ENCODE measurements around the gene KRT85. TPM values are rescaled to one million over a fixed set of nuclear protein-coding genes. Genes with fewer than 3 reads are reported as not detected.
"Not testable (repeated sequence)": the region's sequence is repeated elsewhere in the genome, so short reads cannot be mapped to it uniquely, and the experiment has no call there.

The KRT85 gene
- total RNA-seq, 2 donors from 2014 or later: not detected

DNA sequence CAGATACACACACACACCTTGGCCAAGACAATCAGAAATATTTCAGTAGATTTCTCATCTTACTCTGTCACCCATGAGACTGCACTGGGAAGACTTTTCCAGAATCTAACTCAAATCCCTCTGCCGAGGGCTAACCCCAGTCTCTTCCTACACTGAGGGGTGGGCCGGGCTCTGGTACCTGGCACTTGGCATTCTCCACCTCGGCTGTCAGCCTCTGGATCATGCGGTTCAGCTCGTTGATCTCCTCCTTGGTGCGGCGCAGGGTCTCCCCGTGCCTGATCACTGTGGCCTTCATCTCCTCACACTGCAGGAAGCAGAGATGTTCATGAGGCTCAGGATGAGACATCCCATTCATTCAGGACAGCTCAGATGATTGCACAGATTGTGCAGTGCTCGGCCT, 51.0 kb downstream of the KRT85 start:
- no peaks in the 10 kb centered on the region for H3K36me3 Mint-ChIP-seq
- no peaks in the 10 kb centered on the region for H3K9me3 Mint-ChIP-seq

DNA sequence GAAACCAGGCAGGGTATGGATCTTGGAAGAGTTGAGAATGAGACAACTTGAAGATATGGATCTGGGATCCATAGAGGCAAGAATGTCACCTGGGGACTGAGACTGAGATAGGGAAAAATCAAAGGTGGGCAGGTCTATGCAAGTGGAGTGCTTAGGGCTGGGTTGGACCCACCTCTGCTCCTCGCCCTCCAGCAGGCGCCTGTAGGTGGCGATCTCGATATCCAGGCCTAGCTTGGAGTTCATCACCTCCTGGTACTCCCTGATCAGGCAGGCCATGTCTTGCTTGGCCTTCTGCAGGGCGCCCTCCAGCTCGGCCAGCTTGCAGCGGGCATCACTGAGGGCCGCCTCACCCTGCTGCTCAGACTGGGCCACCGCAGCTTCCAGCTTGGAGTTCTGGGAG, 51.6 kb downstream of the KRT85 start:
- not testable (repeated sequence) for H3K9me3 Mint-ChIP-seq; H3K36me3 Mint-ChIP-seq; ATAC-seq; H3K27ac Mint-ChIP-seq; H3K4me1 Mint-ChIP-seq (ENCODE audit: low read depth in 2 of 2); DNase-seq (ENCODE audit: low spot score); H3K4me3 Mint-ChIP-seq
- H3K27me3 Mint-ChIP-seq: peaks cover 13 to 34% of the 10 kb centered on the region in 2 donors

More for the DNA sequence above, 51.0 kb downstream of the KRT85 start:
- H3K27me3 Mint-ChIP-seq: peaks cover 13 to 30% of the 10 kb centered on the region in 2 donors
- peaks cover 0 to 4% of the 10 kb centered on the region in 2 donors for H3K4me1 Mint-ChIP-seq (ENCODE audit: low read depth in 2 of 2)
- H3K4me3 Mint-ChIP-seq: no peak overlapping the region
- H3K27ac Mint-ChIP-seq: no peak overlapping the region
- ATAC-seq (no peak), DNase-seq (ENCODE audit: low spot score) (no peak)

DNA sequence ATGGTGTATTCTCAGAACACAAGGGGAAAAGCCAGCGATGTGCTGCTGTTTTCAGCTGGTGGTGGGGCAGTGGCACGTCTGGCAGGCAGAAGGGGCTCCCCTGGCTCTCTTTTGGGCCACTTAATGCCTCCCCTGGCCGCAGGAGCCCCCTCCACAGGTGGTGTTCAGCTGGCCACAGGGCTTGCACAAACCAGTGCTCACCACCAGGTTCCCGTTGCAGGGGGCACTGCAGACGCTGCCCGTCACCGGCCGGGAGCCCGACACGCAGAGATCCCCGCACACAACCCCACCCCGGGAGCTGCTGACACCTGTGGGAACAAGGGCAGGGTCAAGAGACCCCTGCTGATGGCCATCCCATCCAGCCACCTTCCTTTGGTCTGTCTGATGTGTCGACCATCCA, 52.8 kb downstream of the KRT85 start:
- H3K36me3 Mint-ChIP-seq: no peaks in the 10 kb centered on the region
- ATAC-seq: no peak

DNA sequence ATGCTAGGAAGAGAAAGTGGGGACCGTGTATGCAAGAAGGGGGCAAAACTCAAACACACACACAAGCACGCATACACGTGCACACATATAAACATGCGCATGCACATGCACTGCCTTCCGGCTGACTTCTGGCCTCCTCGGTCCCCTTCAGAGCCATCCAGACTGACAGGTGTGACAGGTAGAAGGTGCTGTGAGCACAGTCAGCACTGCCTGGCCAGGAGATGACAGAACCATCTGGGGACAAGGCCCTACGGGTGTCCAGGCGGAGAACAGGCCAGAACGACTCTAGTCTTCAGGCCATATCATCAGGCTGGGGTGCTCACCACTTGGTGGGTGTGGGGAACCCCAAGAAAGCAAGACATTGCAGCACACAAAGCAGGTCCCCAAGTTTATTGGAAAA, 53.4 kb downstream of the KRT85 start:
- peaks cover 3 to 7% of the 10 kb centered on the region in 2 donors for H3K4me1 Mint-ChIP-seq (ENCODE audit: low read depth in 2 of 2)
- no peak for DNase-seq (ENCODE audit: low spot score)

More for the DNA sequence above, 52.8 kb downstream of the KRT85 start:
- no peak overlapping the region for H3K4me3 Mint-ChIP-seq
- H3K27ac Mint-ChIP-seq: no peak overlapping the region
- H3K9me3 Mint-ChIP-seq: no peaks in the 10 kb centered on the region
- H3K27me3 Mint-ChIP-seq: peaks cover 11 to 34% of the 10 kb centered on the region in 2 donors
- DNase-seq (ENCODE audit: low spot score): no peak
- H3K4me1 Mint-ChIP-seq (ENCODE audit: low read depth in 2 of 2): peaks cover 0 to 4% of the 10 kb centered on the region in 2 donors

DNA sequence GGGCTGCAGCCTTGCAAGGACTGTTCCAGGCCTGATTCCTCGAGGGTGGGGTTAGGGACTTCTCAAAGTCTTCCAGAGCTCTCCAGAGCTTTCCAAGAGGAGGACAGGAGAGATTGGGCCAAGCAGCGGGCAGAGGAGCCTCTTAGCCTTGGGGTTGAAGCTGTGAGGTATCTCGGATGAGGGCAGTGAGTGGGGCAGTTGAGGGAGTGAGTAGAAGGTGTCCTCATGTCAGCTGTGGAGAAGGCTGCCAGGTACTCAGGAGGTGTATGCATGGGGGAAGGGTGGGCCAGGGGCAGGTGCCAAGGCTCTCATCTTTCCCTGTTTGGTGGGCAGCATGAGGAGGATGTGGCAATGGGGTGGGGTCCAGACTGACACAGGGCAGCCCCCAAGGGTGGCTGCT, 53.8 kb downstream of the KRT85 start:
- Mint-ChIP-seq H3K36me3 (no peaks in the 10 kb centered on the region), H3K27me3 (peaks cover 16 to 40% of the 10 kb centered on the region in 2 donors), H3K9me3 (no peaks in the 10 kb centered on the region), H3K4me1 (ENCODE audit: low read depth in 2 of 2) (peaks cover 8 to 12% of the 10 kb centered on the region in 2 donors), H3K4me3 (no peak overlapping the region), H3K27ac (no peak overlapping the region)
- DNase-seq (ENCODE audit: low spot score) (no peak), ATAC-seq (no peak)

More for the DNA sequence above, 53.4 kb downstream of the KRT85 start:
- no peaks in the 10 kb centered on the region for H3K9me3 Mint-ChIP-seq
- peaks cover 13 to 36% of the 10 kb centered on the region in 2 donors for H3K27me3 Mint-ChIP-seq
- H3K36me3 Mint-ChIP-seq: no peaks in the 10 kb centered on the region
- no peak for ATAC-seq
- no peak overlapping the region for H3K27ac Mint-ChIP-seq
- no peak overlapping the region for H3K4me3 Mint-ChIP-seq

DNA sequence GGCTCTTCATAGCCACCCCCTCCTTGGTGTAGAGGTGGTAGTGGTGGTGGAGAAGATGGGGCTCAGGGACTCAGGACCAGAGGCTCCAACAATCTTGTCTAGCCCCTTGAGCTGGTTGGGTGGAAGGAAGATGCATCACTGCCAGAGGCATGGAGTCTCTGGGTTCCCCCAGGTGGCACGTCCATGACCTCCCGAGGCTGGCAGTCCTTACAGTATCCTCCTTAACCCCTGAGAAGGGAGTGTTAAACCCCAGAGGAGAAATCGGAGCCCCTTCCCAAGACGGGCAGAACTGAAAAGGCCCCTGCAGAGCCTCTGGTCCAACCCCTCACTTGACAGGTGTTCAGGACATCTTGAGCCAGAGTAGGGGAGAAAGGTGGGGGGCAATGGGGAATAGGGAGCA, 55.2 kb downstream of the KRT85 start:
- Mint-ChIP-seq H3K27me3 (peaks cover 16 to 40% of the 10 kb centered on the region in 2 donors), H3K27ac (no peak overlapping the region), H3K4me1 (ENCODE audit: low read depth in 2 of 2) (peaks cover 11 to 19% of the 10 kb centered on the region in 2 donors), H3K36me3 (no peaks in the 10 kb centered on the region), H3K4me3 (no peak overlapping the region), H3K9me3 (no peaks in the 10 kb centered on the region)
- no peak for ATAC-seq
- DNase-seq (ENCODE audit: low spot score): no peak

DNA sequence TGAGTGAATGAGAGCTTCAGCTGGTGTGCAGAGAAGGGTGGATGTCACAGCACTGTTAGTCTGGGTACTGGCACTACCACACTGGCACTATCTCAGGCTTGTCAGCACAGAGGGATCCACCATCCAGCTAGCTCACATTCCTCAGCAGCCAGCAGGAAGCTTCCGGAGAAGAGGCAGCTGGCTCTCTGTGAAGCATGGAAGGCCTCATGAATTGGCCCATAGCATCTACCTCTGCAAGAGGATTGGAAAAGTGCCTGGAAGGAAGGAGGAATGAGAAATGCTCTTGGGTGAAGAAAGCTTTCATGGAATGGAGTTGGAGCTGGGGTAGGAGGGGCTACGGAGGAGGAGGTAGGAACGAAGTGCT, 56.0 kb downstream of the KRT85 start:
- Mint-ChIP-seq H3K4me3 (no peak overlapping the region), H3K36me3 (no peaks in the 10 kb centered on the region), H3K9me3 (no peaks in the 10 kb centered on the region), H3K27ac (no peak overlapping the region), H3K4me1 (ENCODE audit: low read depth in 2 of 2) (peaks cover 18 to 24% of the 10 kb centered on the region in 2 donors), H3K27me3 (peaks cover 16 to 40% of the 10 kb centered on the region in 2 donors)
- no peak for ATAC-seq
- DNase-seq (ENCODE audit: low spot score): no peak

DNA sequence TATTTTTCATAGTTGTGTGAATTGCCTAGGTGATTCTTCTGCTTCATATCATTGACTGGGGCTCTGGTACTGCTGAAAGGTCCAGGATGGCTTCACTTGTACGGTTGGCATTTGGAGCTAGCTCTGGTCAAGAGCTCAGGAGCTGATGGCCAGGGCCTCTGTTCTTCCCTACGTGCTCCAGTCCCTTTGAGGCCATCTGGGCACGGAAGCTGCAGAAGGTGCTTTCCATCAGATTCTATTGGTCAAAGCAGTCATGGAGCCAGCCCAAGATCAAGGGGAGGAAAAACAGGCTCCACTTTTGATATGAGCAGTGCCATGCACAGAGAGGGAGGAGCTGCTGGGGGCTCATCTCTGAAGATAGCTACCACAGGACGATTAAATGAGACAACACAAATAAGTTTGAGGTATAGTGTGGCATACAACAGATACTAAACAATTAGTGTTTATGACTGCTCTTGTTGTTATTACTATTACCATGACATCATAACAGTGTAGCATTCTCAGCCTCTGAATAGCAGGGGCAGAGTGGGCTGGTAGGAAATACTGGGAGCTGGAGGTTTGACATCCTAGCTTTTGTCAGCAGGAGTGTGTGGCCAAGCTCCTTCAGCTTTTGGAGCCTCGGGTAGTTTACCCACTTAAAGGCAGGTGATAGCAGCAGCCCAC, 56.5 kb downstream of the KRT85 start:
- Mint-ChIP-seq H3K4me1 (ENCODE audit: low read depth in 2 of 2) (peaks cover 24 to 29% of the 10 kb centered on the region in 2 donors), H3K27ac (no peak overlapping the region), H3K9me3 (no peaks in the 10 kb centered on the region), H3K36me3 (no peaks in the 10 kb centered on the region), H3K4me3 (no peak overlapping the region), H3K27me3 (peaks cover 16 to 40% of the 10 kb centered on the region in 2 donors)
- ATAC-seq: no peak
- no peak for DNase-seq (ENCODE audit: low spot score)

Other genes starting within 250 kb of the KRT85 start
- not detected for gene KRT80, start 175.5 kb downstream of the KRT85 start, total RNA-seq
- 1 to 10 TPM; 2.6 to 6.1 TPM for gene KRT7, start 134.2 kb downstream of the KRT85 start, total RNA-seq
- gene KRT86, start 92.8 kb downstream of the KRT85 start, total RNA-seq: under 1 TPM in 1 of 2 donors, not detected in 1; 0.43 TPM
- gene KRT81, start 75.9 kb downstream of the KRT85 start, total RNA-seq: under 1 TPM in 1 of 2 donors, not detected in 1; 0.22 TPM
- gene KRT83, start 46.1 kb downstream of the KRT85 start, total RNA-seq: not detected
- not detected for gene KRT84, start 18.2 kb upstream of the KRT85 start, total RNA-seq
- not detected for gene KRT82, start 38.9 kb upstream of the KRT85 start, total RNA-seq
- not detected for gene KRT75, start 66.9 kb upstream of the KRT85 start, total RNA-seq
- gene KRT6B, start 84.7 kb upstream of the KRT85 start, total RNA-seq: not detected
- not detected for gene KRT6C, start 106.3 kb upstream of the KRT85 start, total RNA-seq
- gene KRT6A, start 125.8 kb upstream of the KRT85 start, total RNA-seq: not detected
- gene KRT5, start 152.9 kb upstream of the KRT85 start, total RNA-seq: not detected
- not detected for gene KRT71, start 185.7 kb upstream of the KRT85 start, total RNA-seq
- gene KRT74, start 206.4 kb upstream of the KRT85 start, total RNA-seq: not detected
- gene KRT72, start 234.0 kb upstream of the KRT85 start, total RNA-seq: under 1 TPM in 1 of 2 donors, not detected in 1; 0.43 TPM